Endothelial cell of umbilical vein (primary cell): ENCODE measurements around the gene OSBPL1A. TPM values are rescaled to one million over a fixed set of nuclear protein-coding genes. Genes with fewer than 3 reads are reported as not detected.

Source experiments
- BruUV-seq: library from RNA; stranded (reverse); fragments of 400-500 nt; replicated peaks from 2 replicates; lab custom pipeline; 2021; lab: Mats Ljungman, UMichigan
- CTCF ChIA-PET: fragments of 300-600, 350-600 bp; sonication (Branson Sonifier 250); formaldehyde crosslinking; loops from one replicate; lab custom pipeline; 2021; ENCODE audit warnings: antibody characterized with exemption, inconsistent platforms; lab: Charles Lee
- POLR2A ChIA-PET: fragments of 300-600, 350-600 bp; sonication (Branson Sonifier 250); formaldehyde crosslinking; loops from one replicate; lab custom pipeline; 2021; ENCODE audit warnings: antibody characterized with exemption, inconsistent platforms; lab: Charles Lee
- DNase-seq: peaks from one replicate; pipeline ENCODE4 v3.0.0-alpha.2; 2011; ENCODE audit warnings: low read depth, low spot score
- FAIRE-seq: peaks from 2 replicates; lab custom pipeline; 2011; peaks lifted over from hg19 to GRCh38; lab: Jason Lieb, UNC
- H2AFZ ChIP-seq: 2 replicates; pipeline ENCODE4 v1.6.0; 2012; ENCODE audit warnings: low read depth, low read length, control low read depth, inconsistent platforms
- H3K27ac ChIP-seq: 2 replicates; pipeline ENCODE4 v1.5.1; 2011; ENCODE audit warnings: low read depth, mild to moderate bottlenecking, control low read depth, low read length, moderate library complexity; ENCODE audit not compliant: insufficient read depth
- H3K27me3 ChIP-seq, 2 experiments: 2 replicates each; pipeline versions ENCODE4 v1.6.0 to v1.6.1; 2011; ENCODE audit warnings: low read length in 2 of 2, mixed read lengths in 1 of 2; ENCODE audit not compliant: control insufficient read depth in 2 of 2, insufficient read depth in 2 of 2
- H3K36me3 ChIP-seq, 2 experiments: 2 replicates in 1 of 2; 3 replicates in 1 of 2; pipeline ENCODE4 v1.5.1; 2011; ENCODE audit warnings: low read length in 2 of 2, mild to moderate bottlenecking in 1 of 2, moderate library complexity in 1 of 2; ENCODE audit not compliant: control insufficient read depth in 2 of 2, insufficient read depth in 2 of 2; ENCODE audit errors: extremely low read depth in 1 of 2
- H3K4me1 ChIP-seq: 3 replicates; pipeline ENCODE4 v1.5.1; 2011; ENCODE audit warnings: mild to moderate bottlenecking, low read length; ENCODE audit not compliant: control insufficient read depth, insufficient read depth; ENCODE audit errors: extremely low read depth
- H3K4me2 ChIP-seq: 2 replicates; pipeline ENCODE4 v1.6.1; 2011; ENCODE audit warnings: low read length, control low read depth, mixed read lengths; ENCODE audit not compliant: insufficient read depth
- H3K4me3 ChIP-seq, 3 experiments: fragments of 200-600 bp in 1 of 3; sonication (generic), shearing (Covaris generic) in 1 of 3; replicated peaks in 1 of 3; 2 replicates each; pipeline ENCODE4 v1.5.1; 2011 to 2016; ENCODE audit warnings: control low read depth in 3 of 3, low read length in 3 of 3, mild to moderate bottlenecking in 2 of 3, inconsistent platforms in 1 of 3, low read depth in 1 of 3, moderate library complexity in 1 of 3; ENCODE audit not compliant: insufficient read depth in 1 of 3
- H3K79me2 ChIP-seq: 2 replicates; pipeline ENCODE4 v1.6.0; 2012; ENCODE audit warnings: low read length, inconsistent platforms; ENCODE audit not compliant: control insufficient read depth, insufficient read depth
- H3K9ac ChIP-seq: replicated peaks from 2 replicates; pipeline ENCODE3; 2011; ENCODE audit warnings: low read length, control low read depth; ENCODE audit not compliant: insufficient read depth; ENCODE audit errors: extremely low read depth
- H3K9me1 ChIP-seq: replicated peaks from 3 replicates; pipeline ENCODE4 v1.6.0; 2011; ENCODE audit warnings: mild to moderate bottlenecking, low read length; ENCODE audit not compliant: control insufficient read depth, insufficient read depth; ENCODE audit errors: extremely low read depth
- H3K9me3 ChIP-seq: replicated peaks from 2 replicates; pipeline ENCODE4 v1.5.1; 2012; ENCODE audit warnings: low read length, inconsistent platforms; ENCODE audit not compliant: control insufficient read depth, insufficient read depth
- H4K20me1 ChIP-seq: replicated peaks from 2 replicates; pipeline ENCODE3; 2011; ENCODE audit warnings: mild to moderate bottlenecking, low read length; ENCODE audit not compliant: control insufficient read depth, insufficient read depth; ENCODE audit errors: extremely low read depth
- EZH2 ChIP-seq: IDR thresholded peaks from 2 replicates; pipeline ENCODE4 v1.6.1; 2012; ENCODE audit warnings: borderline replicate concordance, low read depth, mild to moderate bottlenecking, moderate library complexity, low read length, inconsistent platforms; ENCODE audit not compliant: severe bottlenecking
- MYC ChIP-seq: IDR thresholded peaks from one replicate; pipeline ENCODE4 v1.6.1; 2011; ENCODE audit warnings: mild to moderate bottlenecking, low read depth, low read length
- POLR2A ChIP-seq: IDR thresholded peaks from 2 replicates; pipeline ENCODE4 v1.6.1; 2012; ENCODE audit warnings: low read depth, mild to moderate bottlenecking, control low read depth, low read length
- POLR2AphosphoS5 ChIP-seq: IDR thresholded peaks from 2 replicates; pipeline ENCODE4 v1.6.1; 2012; ENCODE audit warnings: low read depth, mild to moderate bottlenecking, control low read depth, low read length, moderate library complexity; ENCODE audit not compliant: insufficient read depth
- dilution Hi-C: fragments of 300-500 bp; cut with MboI; formaldehyde crosslinking; loops from one replicate; pipeline ENCODE4 v1.15.0; 2019; ENCODE audit warnings: low sequenced_read_pairs; ENCODE audit not compliant: extremely low pct_ligation_motif_present
- intact Hi-C: fragments of 100-400 bp; cut with micrococcal nuclease; formaldehyde crosslinking; loops from one replicate; pipeline ENCODE4 v1.10.0; 2022
- polyA plus RNA-seq, 4 experiments: library from polyadenylated mRNA; depleted of rRNA in 3 of 4; stranded (reverse) in 3 of 4; unstranded in 1 of 4; fragments of >200 nt; gene quantifications; 2 replicates each; pipeline versions ENCODE4 v1.2.1 to v1.2.3, GENCODE V29; 2011 to 2012; ENCODE audit warnings: missing spikeins in 1 of 4
- total RNA-seq: library from RNA; stranded (reverse); gene quantifications from 2 replicates; pipeline ENCODE4 v1.2.3, GENCODE V29; 2021

Gene OSBPL1A
- total and polyA plus RNA-seq, 2 donors (not counting 3 experiments of a cell fraction or from before 2014, with no cell fraction given) = 6.4 to 16.5 TPM

DNA sequence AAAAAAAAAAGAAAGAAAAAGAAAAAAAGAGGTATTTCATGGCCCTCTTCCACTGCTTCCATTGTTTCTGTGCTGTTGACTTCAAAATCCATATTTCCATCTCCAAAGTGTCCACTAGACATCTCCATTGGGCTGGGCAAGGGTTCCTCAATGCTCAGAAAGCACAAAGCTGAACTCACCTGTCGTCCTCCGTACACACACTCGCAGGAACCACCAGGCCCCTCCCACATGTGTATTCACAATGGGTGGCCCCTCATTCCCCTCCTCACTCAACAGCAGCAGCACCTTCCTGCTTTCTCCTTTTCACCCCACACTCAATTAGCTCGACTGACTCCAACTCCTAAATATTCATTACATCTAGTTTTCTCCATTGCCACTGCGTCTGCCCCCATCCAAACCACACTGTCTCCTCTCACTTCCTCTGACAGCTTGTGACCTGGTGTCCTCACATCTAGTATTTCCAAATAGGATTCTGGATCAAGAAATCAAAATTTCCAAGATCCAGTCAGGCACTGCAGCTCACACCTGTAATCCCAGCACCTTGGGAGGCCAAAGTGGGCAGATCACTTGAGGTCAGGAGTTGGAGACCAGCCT, 25.2 kb downstream of the OSBPL1A start:
- no peak overlapping the region for H3K4me3 ChIP-seq
- H3K4me2 ChIP-seq = no peak overlapping the region
- H2AFZ ChIP-seq = no peak overlapping the region
- H3K9me1 ChIP-seq = no peaks in the 10 kb centered on the region
- no peaks in the 10 kb centered on the region for H3K27me3 ChIP-seq
- H3K9ac ChIP-seq = no peak overlapping the region
- H3K79me2 ChIP-seq = no peaks in the 10 kb centered on the region
- intact Hi-C loops (no loop called here), dilution Hi-C loops (no loop called here)
- ChIA-PET POLR2A (no interaction called here), CTCF (interaction anchor here (0.8 to 1.0 kb wide), 2 partner anchors 10 to 12 kb away, joined by 3 read pairs; no protein-coding TSS in a partner anchor)
- FAIRE-seq (no peak), DNase-seq (no peak)
- BruUV-seq = no TSS peak
- no peaks in the 10 kb centered on the region for H3K36me3 ChIP-seq
- H3K27ac ChIP-seq = no peak overlapping the region
- H3K4me1 ChIP-seq = peaks cover 11% of the 10 kb centered on the region
- TF ChIP-seq EZH2 (no peak), POLR2AphosphoS5 (no peak), POLR2A (no peak), MYC (no peak)
- no peaks in the 10 kb centered on the region for H3K9me3 ChIP-seq
- no peaks in the 10 kb centered on the region for H4K20me1 ChIP-seq

DNA sequence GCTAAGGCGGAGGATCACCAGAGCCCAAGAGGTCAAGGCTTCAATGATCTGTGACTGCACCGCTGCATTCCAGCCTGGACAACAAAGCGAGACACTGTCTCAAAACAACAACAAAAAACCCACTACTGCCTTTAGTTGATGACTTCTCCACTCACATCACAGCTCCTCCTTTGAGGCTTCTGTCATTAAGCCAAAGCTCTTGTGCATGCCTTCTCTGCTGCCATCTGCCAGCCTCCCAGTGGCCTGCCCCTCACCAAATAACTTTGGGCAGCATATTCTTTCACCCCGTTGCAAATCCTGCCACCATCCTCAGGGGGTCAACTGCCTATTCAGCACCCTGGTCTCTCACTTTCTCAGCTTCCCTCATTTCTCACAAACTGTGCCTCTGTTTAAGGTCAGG, 27.5 kb downstream of the OSBPL1A start:
- DNase-seq (no peak), FAIRE-seq (no peak)
- H4K20me1 ChIP-seq = no peaks in the 10 kb centered on the region
- H3K4me1 ChIP-seq = peaks cover 11% of the 10 kb centered on the region
- ChIA-PET CTCF (interaction anchor here (1.1 to 3.6 kb wide), 4 partner anchors 11 to 119 kb away, joined by 4 to 49 read pairs (median 12); partner anchors contain the start of gene OSBPL1A), POLR2A (no interaction called here)
- H2AFZ ChIP-seq = no peak overlapping the region
- no peak overlapping the region for H3K27ac ChIP-seq
- no peak overlapping the region for H3K4me3 ChIP-seq
- BruUV-seq = no TSS peak
- H3K9me1 ChIP-seq = no peaks in the 10 kb centered on the region
- no peaks in the 10 kb centered on the region for H3K27me3 ChIP-seq
- dilution Hi-C loops = no loop called here
- H3K9ac ChIP-seq = no peak overlapping the region
- no peaks in the 10 kb centered on the region for H3K36me3 ChIP-seq
- no peaks in the 10 kb centered on the region for H3K9me3 ChIP-seq
- intact Hi-C loops = no loop called here
- no peak for TF ChIP-seq MYC
- no peaks in the 10 kb centered on the region for H3K79me2 ChIP-seq
- no peak overlapping the region for H3K4me2 ChIP-seq
